ENCODE results near the gene MEPCE. TPM values are rescaled to one million over a fixed set of nuclear protein-coding genes. Genes with fewer than 3 reads are reported as not detected.
"Not testable (repeated sequence)": the region's sequence is repeated elsewhere in the genome, so short reads cannot be mapped to it uniquely, and the experiment has no call there.

The MEPCE gene
- total RNA-seq, 2 experiments from 2014 or later: 48.5 to 49.0 TPM

DNA sequence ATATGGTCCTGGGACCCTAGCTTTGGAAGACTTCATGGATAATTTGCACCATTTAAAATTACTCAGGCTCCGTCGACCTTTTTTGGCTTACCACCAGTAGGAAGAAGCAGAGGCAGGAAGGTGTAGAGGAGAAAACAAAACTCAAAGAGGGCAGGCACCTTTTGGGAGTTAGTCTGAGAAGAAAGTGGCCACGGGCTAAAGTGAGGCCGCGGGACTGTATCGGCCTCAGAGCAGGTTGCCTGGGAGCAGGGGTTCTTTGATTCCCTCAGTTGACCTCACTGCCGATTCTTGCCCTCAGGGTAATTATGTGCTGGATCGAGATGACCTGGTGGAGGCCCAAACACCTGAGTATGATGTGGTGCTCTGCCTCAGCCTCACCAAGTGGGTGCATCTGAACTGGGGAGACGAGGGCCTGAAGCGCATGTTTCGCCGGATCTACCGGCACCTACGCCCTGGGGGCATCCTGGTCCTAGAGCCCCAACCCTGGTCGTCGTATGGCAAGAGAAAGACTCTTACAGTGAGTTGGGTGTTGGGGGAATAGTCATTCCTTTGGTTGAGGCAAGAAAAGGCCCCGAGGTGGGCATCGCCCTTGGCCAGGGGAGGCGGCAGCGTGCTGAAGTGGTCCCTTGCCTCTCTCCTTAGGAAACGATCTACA is 3.1 kb downstream of the MEPCE start:
- no peak overlapping the region for H3K4me3 Mint-ChIP-seq
- peaks cover 1% of the 10 kb centered on the region for H3K9me3 Mint-ChIP-seq
- peak overlapping the region; percentile 94 for H3K27ac Mint-ChIP-seq
- DNase-seq: no peak
- no peak for ATAC-seq (ENCODE audit: low read depth)
- POLR2A ChIA-PET: interaction anchor here (1.1 kb wide), 1 partner anchor 18 kb away, joined by 3 read pairs; no protein-coding TSS in a partner anchor
- H3K4me1 Mint-ChIP-seq: peaks cover 44% of the 10 kb centered on the region
- H3K36me3 Mint-ChIP-seq: peaks cover 35% of the 10 kb centered on the region
- H3K27me3 Mint-ChIP-seq: peaks cover 3% of the 10 kb centered on the region

GRCh38 chr7:100433276-100433591 is 3.6 kb downstream of the MEPCE start:
- DNase-seq (no peak), ATAC-seq (ENCODE audit: low read depth) (no peak)
- H3K27ac Mint-ChIP-seq: peak overlapping the region; percentile 93
- H3K27me3 Mint-ChIP-seq: no peaks in the 10 kb centered on the region
- H3K4me3 Mint-ChIP-seq: no peak overlapping the region
- peaks cover 41% of the 10 kb centered on the region for H3K4me1 Mint-ChIP-seq
- POLR2A ChIA-PET: no interaction called here
- peaks cover 35% of the 10 kb centered on the region for H3K36me3 Mint-ChIP-seq
- H3K9me3 Mint-ChIP-seq: no peaks in the 10 kb centered on the region

DNA sequence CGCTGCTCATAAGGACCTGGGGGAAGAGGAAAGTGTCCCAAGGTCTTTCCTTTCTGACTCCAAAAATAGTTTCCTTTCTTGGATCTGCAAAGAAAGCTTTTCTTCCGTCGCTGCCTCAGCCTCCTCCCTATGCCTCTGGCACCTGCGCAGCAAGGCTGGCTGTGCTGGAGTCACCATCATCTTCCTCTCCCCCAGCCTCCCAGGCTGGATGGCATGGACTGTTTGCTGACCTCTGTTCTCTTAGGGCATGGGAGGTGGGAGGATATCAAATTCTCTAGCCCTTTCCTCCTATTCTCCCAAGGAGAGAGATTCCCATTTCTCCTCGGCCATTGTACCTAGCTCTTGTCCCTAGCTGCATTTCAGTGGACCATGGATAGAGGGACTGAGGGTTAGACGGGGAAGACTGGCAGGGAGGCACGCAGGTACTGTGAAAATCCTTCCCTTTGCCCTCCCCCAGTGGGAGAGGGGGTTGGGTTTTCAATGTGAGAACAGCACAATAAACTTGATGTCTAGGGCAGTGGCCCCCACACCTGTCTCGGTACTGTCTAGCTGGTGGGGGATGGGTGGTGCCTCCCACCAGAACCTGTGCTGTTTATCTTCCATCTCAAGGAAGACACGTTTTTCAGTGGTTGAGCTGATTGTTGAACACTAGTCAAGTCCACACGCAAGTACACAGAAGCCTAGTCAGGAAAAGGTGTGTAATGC is 4.1 kb downstream of the MEPCE start:
- no peaks in the 10 kb centered on the region for H3K27me3 Mint-ChIP-seq
- POLR2A ChIA-PET: interaction anchor here (1.3 to 1.6 kb wide), 3 partner anchors 11 to 59 kb away, joined by 3 to 6 read pairs (median 4); no protein-coding TSS in a partner anchor
- H3K27ac Mint-ChIP-seq: peak overlapping the region; percentile 93
- DNase-seq (no peak), ATAC-seq (ENCODE audit: low read depth) (no peak)
- peak overlapping the region; percentile 94 for H3K4me3 Mint-ChIP-seq
- peaks cover 41% of the 10 kb centered on the region for H3K4me1 Mint-ChIP-seq
- no peaks in the 10 kb centered on the region for H3K9me3 Mint-ChIP-seq
- H3K36me3 Mint-ChIP-seq: peaks cover 35% of the 10 kb centered on the region

- Mint-ChIP-seq H3K9me3 (no peaks in the 10 kb centered on the region), H3K4me3 (peak overlapping the region; percentile 94), H3K27ac (peak overlapping the region; percentile 93), H3K36me3 (peaks cover 32% of the 10 kb centered on the region), H3K4me1 (peaks cover 38% of the 10 kb centered on the region), H3K27me3 (no peaks in the 10 kb centered on the region)
- DNase-seq: no peak
- no peak for ATAC-seq (ENCODE audit: low read depth)
- POLR2A ChIA-PET: interaction anchor here (0.5 to 1.6 kb wide), 8 partner anchors 10 to 255 kb away, joined by 3 to 6 read pairs (median 4); partner anchors contain the start of gene AGFG2
Observed at GRCh38 chr7:100434297-100435144, 4.9 kb downstream of the MEPCE start.

GRCh38 chr7:100435401-100436304 is 6.0 kb downstream of the MEPCE start:
- POLR2A ChIA-PET: interaction anchor here (0.6 to 2.0 kb wide), 14 partner anchors 9 to 353 kb away, joined by 3 to 28 read pairs (median 4); partner anchors contain the start of genes AGFG2, GPC2, LAMTOR4 and TSC22D4
- Mint-ChIP-seq H3K9me3 (no peaks in the 10 kb centered on the region), H3K36me3 (peaks cover 26% of the 10 kb centered on the region), H3K4me3 (peak overlapping the region; percentile 94), H3K27ac (peak overlapping the region; percentile 98), H3K27me3 (no peaks in the 10 kb centered on the region), H3K4me1 (peaks cover 32% of the 10 kb centered on the region)
- ATAC-seq (ENCODE audit: low read depth): peak; percentile 36
- DNase-seq: peak; percentile 72

DNA sequence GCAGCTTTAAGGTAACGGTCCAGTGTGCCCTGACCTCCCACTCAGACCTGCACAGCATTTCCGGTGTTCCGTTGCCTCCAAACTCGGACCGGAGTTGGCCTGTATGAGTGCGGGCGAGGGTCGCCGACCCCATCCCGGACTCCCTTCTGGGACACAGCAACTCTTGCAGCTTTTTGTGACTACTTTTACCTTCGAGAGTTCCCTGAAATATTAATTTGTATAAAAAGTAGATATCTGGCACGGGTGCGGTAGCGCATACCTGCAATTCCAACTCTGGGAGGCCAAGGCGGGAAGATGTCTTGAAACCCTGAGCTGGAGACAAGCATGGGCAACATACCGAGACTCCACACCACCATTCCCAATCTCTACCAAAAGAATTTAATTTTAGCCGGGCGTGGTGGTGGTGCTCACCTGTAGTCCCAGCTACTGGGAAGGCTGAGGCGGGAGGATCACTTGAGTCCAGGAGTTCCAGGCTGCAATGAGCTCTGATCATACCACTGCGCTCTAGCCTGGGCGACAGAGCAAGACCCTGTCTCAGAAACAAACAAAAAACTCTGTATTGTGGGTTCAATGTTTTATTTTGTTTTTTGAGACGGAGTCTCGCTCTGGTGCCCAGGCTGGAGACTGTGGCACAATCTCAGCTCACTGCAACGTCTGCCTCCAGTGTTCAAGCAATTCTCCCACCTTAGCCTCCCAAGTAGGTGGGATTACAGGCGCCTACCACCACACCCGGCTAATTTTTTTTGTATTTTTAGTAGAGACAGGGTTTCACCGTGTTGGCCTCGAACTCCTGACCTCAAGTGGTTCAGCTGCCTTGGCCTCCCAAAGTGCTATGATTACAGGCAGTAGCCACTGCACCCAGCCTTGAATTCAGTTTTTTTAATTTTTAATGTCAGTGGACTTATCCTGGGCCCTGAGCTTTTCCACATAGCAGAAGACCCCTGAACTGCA is 7.8 kb downstream of the MEPCE start:
- H3K27me3 Mint-ChIP-seq: no peaks in the 10 kb centered on the region
- ATAC-seq (ENCODE audit: low read depth) (no peak), DNase-seq (peak; percentile 15)
- POLR2A ChIA-PET: interaction anchor here (0.6 to 2.8 kb wide), 16 partner anchors 9 to 452 kb away, joined by 3 to 28 read pairs (median 4); partner anchors contain the start of genes AGFG2, AP4M1, GPC2 and MCM7
- peak overlapping the region; percentile 94 for H3K4me3 Mint-ChIP-seq
- peaks cover 21% of the 10 kb centered on the region for H3K36me3 Mint-ChIP-seq
- no peaks in the 10 kb centered on the region for H3K9me3 Mint-ChIP-seq
- H3K4me1 Mint-ChIP-seq: peaks cover 22% of the 10 kb centered on the region
- no peak overlapping the region for H3K27ac Mint-ChIP-seq

- peaks cover 20% of the 10 kb centered on the region for H3K36me3 Mint-ChIP-seq
- H3K9me3 Mint-ChIP-seq: no peaks in the 10 kb centered on the region
- peaks cover 16% of the 10 kb centered on the region for H3K4me1 Mint-ChIP-seq
- DNase-seq (no peak), ATAC-seq (ENCODE audit: low read depth) (no peak)
- POLR2A ChIA-PET: interaction anchor here (0.5 to 2.8 kb wide), 3 partner anchors 10 to 971 kb away, joined by 3 to 26 read pairs (median 4); partner anchors contain the start of genes MEPCE and ZCWPW1
- H3K27ac Mint-ChIP-seq: no peak overlapping the region
- no peaks in the 10 kb centered on the region for H3K27me3 Mint-ChIP-seq
- H3K4me3 Mint-ChIP-seq: no peak overlapping the region
Observed at GRCh38 chr7:100438172-100438571, 8.5 kb downstream of the MEPCE start.

DNA sequence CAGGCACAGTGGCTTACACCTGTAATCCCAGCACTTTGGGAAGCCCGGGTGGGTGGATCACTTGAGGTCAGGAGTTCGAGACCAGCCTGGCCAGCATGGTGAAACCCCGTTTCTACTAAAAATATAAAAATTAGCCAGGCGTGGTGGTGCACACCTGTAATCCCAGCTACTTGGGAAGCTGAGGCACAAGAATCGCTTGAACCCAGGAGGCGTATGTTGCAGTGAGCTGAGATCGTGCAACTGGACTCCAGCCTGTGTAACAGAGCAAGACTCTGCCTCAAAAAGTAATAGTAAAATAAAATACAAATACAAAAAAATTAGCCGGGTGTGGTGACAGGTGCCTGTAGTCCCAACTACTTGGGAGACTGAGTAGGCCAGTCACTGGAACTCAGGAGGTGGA is 9.1 kb downstream of the MEPCE start:
- DNase-seq: peak; percentile 13
- not testable (repeated sequence) for H3K9me3 Mint-ChIP-seq; H3K4me3 Mint-ChIP-seq; ATAC-seq (ENCODE audit: low read depth); H3K27ac Mint-ChIP-seq; H3K27me3 Mint-ChIP-seq
- Mint-ChIP-seq H3K4me1 (peaks cover 13% of the 10 kb centered on the region), H3K36me3 (peaks cover 17% of the 10 kb centered on the region)
- POLR2A ChIA-PET: interaction anchor here (0.5 to 2.8 kb wide), 3 partner anchors 10 to 972 kb away, joined by 3 to 26 read pairs (median 4); partner anchors contain the start of genes MEPCE and ZCWPW1

- Mint-ChIP-seq H3K4me1 (peaks cover 11% of the 10 kb centered on the region), H3K36me3 (peaks cover 13% of the 10 kb centered on the region)
- not testable (repeated sequence) for H3K27me3 Mint-ChIP-seq; H3K4me3 Mint-ChIP-seq; H3K9me3 Mint-ChIP-seq; H3K27ac Mint-ChIP-seq; ATAC-seq (ENCODE audit: low read depth)
- DNase-seq: peak; percentile 10
- POLR2A ChIA-PET: interaction anchor here (2.8 kb wide), 1 partner anchor 11 kb away, joined by 26 read pairs; the partner anchor contains the start of genes MEPCE and ZCWPW1
Observed at GRCh38 chr7:100439244-100439643, 9.6 kb downstream of the MEPCE start.

DNA sequence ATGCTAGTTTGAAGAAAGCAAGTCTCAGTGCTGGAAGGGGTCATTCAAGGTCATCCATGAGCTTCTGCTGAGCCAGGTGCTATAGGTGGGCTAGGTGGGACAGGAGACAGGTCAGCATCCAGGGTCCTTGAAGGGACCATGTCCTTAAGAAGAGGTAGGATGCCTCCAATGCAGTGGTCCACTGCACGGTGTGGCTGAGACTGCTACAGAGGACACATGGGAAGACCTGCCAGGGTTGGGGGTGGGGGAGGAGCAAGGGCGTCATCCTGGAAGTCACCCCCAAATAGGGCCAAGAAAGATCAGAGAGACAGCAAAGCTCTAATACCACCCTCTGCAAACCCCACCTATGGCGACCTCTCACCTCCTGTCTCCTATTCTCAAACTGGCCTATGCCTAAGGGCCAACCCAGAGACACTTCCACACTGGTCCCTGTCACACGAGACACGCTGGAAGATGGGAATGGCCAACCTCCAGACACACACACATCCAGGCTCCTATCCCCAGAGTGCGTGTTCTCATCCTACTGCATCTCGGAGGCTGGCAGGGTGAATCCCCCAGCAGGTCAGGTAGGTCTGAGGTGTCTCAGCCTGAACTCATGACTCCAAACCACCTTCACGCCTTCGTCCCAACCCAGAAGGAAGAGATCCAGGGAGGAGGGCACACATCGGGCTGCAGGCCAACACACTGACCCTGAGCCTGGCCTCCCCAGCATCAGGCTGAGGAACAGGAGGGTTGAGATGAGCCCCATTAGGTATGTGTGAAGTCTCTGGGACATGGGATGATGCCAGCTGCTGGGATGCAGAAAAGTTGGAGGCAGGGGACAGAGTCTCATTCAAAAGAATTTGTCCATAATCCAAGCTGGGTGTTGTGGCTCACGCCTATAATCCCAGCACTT is 12.3 kb downstream of the MEPCE start:
- Mint-ChIP-seq H3K4me3 (no peak overlapping the region), H3K4me1 (peaks cover 20% of the 10 kb centered on the region), H3K27ac (no peak overlapping the region), H3K36me3 (no peaks in the 10 kb centered on the region), H3K27me3 (no peaks in the 10 kb centered on the region), H3K9me3 (no peaks in the 10 kb centered on the region)
- DNase-seq (peak; percentile 18), ATAC-seq (ENCODE audit: low read depth) (no peak)
- POLR2A ChIA-PET: interaction anchor here (7.1 kb wide), 1 partner anchor 13 kb away, joined by 63 read pairs; the partner anchor contains the start of genes MEPCE and ZCWPW1

All from activated naive CD8-positive, alpha-beta T cell treated with anti-CD3 and anti-CD28 coated beads, Interleukin-2, amount 10 ng/mL, durations not matched to agents 7 days and 5 days (primary cell).